ENCODE measurements around the gene CDA. TPM values are rescaled to one million over a fixed set of nuclear protein-coding genes. Genes with fewer than 3 reads are reported as not detected.
A peak's percentile ranks its signal among the peaks of the same experiment; 100 is the strongest.

CDA gene
- total RNA-seq, 4 donors from 2014 or later = 5.3 to 24.1 (median 18.5) TPM

- WGBS, 2 donors = 49 to 61% methylated on average over 4 of the region's 4 CpGs
- intact Hi-C loops (cut with DNase I; ENCODE audit: low total_unique reads) = no loop called here
These were observed 23.7 kb upstream of the CDA start for GRCh38 chr1:20565234-20565633.

GRCh38 chr1:20569523-20570098, 19.3 kb upstream of the CDA start:
- H3K4me3 ChIP-seq (ENCODE audit: low read depth, poor library complexity, severe bottlenecking) = no peak overlapping the region
- 81 to 87% methylated on average over 4 of the region's 4 CpGs for WGBS, 2 donors
- TF ChIP-seq CTCF (IDR thresholded peaks at IDR 0.05) = no peak
- no peak for TF ChIP-seq POLR2A (IDR thresholded peaks at IDR 0.05)
- no peak for DNase-seq (ENCODE audit: low spot score in 2 of 2)
- intact Hi-C loops (cut with DNase I; ENCODE audit: low total_unique reads) = no loop called here

More at GRCh38 chr1:20565234-20565633, 23.7 kb upstream of the CDA start:
- no peak overlapping the region for H3K4me3 ChIP-seq (ENCODE audit: low read depth, poor library complexity, severe bottlenecking)
- TF ChIP-seq CTCF (IDR thresholded peaks at IDR 0.05) (no peak), POLR2A (IDR thresholded peaks at IDR 0.05) (no peak)
- DNase-seq (ENCODE audit: low spot score in 2 of 2) = no peak

GRCh38 chr1:20571427-20571826, 17.5 kb upstream of the CDA start:
- no peak overlapping the region for H3K4me3 ChIP-seq (ENCODE audit: low read depth, poor library complexity, severe bottlenecking)
- TF ChIP-seq CTCF (IDR thresholded peaks at IDR 0.05) = no peak
- no peak for TF ChIP-seq POLR2A (IDR thresholded peaks at IDR 0.05)
- 85 to 88% methylated on average over 5 of the region's 5 CpGs for WGBS, 2 donors
- no peak for DNase-seq (ENCODE audit: low spot score in 2 of 2)
- intact Hi-C loops (cut with DNase I; ENCODE audit: low total_unique reads) = no loop called here

- 76 to 83% methylated on average over 1 of the region's 1 CpG for WGBS, 2 donors
- no peak for DNase-seq (ENCODE audit: low spot score in 2 of 2)
- no peak overlapping the region for H3K4me3 ChIP-seq (ENCODE audit: low read depth, poor library complexity, severe bottlenecking)
- intact Hi-C loops (cut with DNase I; ENCODE audit: low total_unique reads) = no loop called here
- TF ChIP-seq POLR2A (IDR thresholded peaks at IDR 0.05) = no peak
- no peak for TF ChIP-seq CTCF (IDR thresholded peaks at IDR 0.05)
These were observed 14.9 kb upstream of the CDA start for GRCh38 chr1:20573987-20574386.

- 21 to 23% methylated on average over 18 of the region's 18 CpGs for WGBS, 2 donors
- peak; percentile 57 to 89 for DNase-seq (ENCODE audit: low spot score in 2 of 2)
- TF ChIP-seq CTCF (IDR thresholded peaks at IDR 0.05) (peak in 1 of 3 donors; percentile 17), POLR2A (IDR thresholded peaks at IDR 0.05) (no peak)
- intact Hi-C loops (cut with DNase I; ENCODE audit: low total_unique reads) = no loop called here
- H3K4me3 ChIP-seq (ENCODE audit: low read depth, poor library complexity, severe bottlenecking) = no peak overlapping the region
These were observed 14.0 kb upstream of the CDA start for GRCh38 chr1:20574686-20575540.
